GM21723 (cell line): ENCODE data around the gene LRRC75B.
"Not testable (repeated sequence)": the region's sequence is repeated elsewhere in the genome, so short reads cannot be mapped to it uniquely, and the experiment has no call there.

ENCODE experiments used
- ATAC-seq: cut with Tn5 transposase; IDR thresholded peaks from one replicate; pipeline ENCODE4 v1.9.1; 2021; ENCODE audit warnings: mild to moderate bottlenecking, moderate library complexity; ENCODE audit not compliant: unreplicated experiment

The LRRC75B gene

GRCh38 chr22:24602847-24603769 is 10.2 kb upstream of the LRRC75B start, which contains the start of gene GGT1:
Gene GGT1 (plus strand): TSS chr22:24603193. CDS start chr22:24611082, 7,889 bp downstream.
- ATAC-seq, result not testable (repeated sequence)

GRCh38 chr22:24602105-24602749 is 9.4 kb upstream of the LRRC75B start:
- not testable (repeated sequence) for ATAC-seq

- no peak for ATAC-seq
Measured at GRCh38 chr22:24601217-24602104, 8.6 kb upstream of the LRRC75B start.

- ATAC-seq, result not testable (repeated sequence)
Measured at GRCh38 chr22:24599958-24600715, 7.3 kb upstream of the LRRC75B start.

- no peak for ATAC-seq
Measured at GRCh38 chr22:24599514-24599913, 6.6 kb upstream of the LRRC75B start.

GRCh38 chr22:24597076-24597475 is 4.2 kb upstream of the LRRC75B start:
- ATAC-seq, result not testable (repeated sequence)

- no peak for ATAC-seq
Measured at GRCh38 chr22:24595863-24596262, 3.0 kb upstream of the LRRC75B start.

- no peak for ATAC-seq
Measured at GRCh38 chr22:24595228-24595627, 2.4 kb upstream of the LRRC75B start.

GRCh38 chr22:24594569-24595120 is 1.8 kb upstream of the LRRC75B start:
- no peak for ATAC-seq

GRCh38 chr22:24593836-24594568 is 1.1 kb upstream of the LRRC75B start:
- ATAC-seq, result no peak

GRCh38 chr22:24593559-24593835 is 624 bp upstream of the LRRC75B start:
- not testable (repeated sequence) for ATAC-seq

- peak; percentile 33 for ATAC-seq
Measured at GRCh38 chr22:24592058-24592850, 619 bp downstream of the LRRC75B start.

- ATAC-seq, result no peak
Measured at GRCh38 chr22:24591286-24591830, 1.5 kb downstream of the LRRC75B start.

GRCh38 chr22:24590596-24591173 is 2.2 kb downstream of the LRRC75B start:
- ATAC-seq, result no peak

GRCh38 chr22:24589518-24590030 is 3.3 kb downstream of the LRRC75B start:
- ATAC-seq, result no peak

GRCh38 chr22:24588757-24589481 is 4.0 kb downstream of the LRRC75B start:
- ATAC-seq, result no peak

GRCh38 chr22:24588381-24588756 is 4.5 kb downstream of the LRRC75B start:
- no peak for ATAC-seq
